HL-60/S4 treated with retinoic acid at 250 ng/mL for 4 days and 3 days (cell line): ENCODE results near the gene KMT2B.
"Not testable (repeated sequence)": the region's sequence is repeated elsewhere in the genome, so short reads cannot be mapped to it uniquely, and the experiment has no call there.

Experiments
- in situ Hi-C: fragments of 300-500 bp; cut with MboI; formaldehyde crosslinking; loops from 2 replicates; pipeline ENCODE4 v1.7.0; 2022; ENCODE audit warnings: low sequenced_read_pairs

KMT2B gene, protein sequence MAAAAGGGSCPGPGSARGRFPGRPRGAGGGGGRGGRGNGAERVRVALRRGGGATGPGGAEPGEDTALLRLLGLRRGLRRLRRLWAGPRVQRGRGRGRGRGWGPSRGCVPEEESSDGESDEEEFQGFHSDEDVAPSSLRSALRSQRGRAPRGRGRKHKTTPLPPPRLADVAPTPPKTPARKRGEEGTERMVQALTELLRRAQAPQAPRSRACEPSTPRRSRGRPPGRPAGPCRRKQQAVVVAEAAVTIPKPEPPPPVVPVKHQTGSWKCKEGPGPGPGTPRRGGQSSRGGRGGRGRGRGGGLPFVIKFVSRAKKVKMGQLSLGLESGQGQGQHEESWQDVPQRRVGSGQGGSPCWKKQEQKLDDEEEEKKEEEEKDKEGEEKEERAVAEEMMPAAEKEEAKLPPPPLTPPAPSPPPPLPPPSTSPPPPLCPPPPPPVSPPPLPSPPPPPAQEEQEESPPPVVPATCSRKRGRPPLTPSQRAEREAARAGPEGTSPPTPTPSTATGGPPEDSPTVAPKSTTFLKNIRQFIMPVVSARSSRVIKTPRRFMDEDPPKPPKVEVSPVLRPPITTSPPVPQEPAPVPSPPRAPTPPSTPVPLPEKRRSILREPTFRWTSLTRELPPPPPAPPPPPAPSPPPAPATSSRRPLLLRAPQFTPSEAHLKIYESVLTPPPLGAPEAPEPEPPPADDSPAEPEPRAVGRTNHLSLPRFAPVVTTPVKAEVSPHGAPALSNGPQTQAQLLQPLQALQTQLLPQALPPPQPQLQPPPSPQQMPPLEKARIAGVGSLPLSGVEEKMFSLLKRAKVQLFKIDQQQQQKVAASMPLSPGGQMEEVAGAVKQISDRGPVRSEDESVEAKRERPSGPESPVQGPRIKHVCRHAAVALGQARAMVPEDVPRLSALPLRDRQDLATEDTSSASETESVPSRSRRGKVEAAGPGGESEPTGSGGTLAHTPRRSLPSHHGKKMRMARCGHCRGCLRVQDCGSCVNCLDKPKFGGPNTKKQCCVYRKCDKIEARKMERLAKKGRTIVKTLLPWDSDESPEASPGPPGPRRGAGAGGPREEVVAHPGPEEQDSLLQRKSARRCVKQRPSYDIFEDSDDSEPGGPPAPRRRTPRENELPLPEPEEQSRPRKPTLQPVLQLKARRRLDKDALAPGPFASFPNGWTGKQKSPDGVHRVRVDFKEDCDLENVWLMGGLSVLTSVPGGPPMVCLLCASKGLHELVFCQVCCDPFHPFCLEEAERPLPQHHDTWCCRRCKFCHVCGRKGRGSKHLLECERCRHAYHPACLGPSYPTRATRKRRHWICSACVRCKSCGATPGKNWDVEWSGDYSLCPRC (N-terminal part only)

GRCh38 chr19:35717665-35718344, at the start of gene KMT2B:
Gene KMT2B (plus strand): TSS chr19:35718003. CDS start chr19:35718019, 16 bp downstream.
- in situ Hi-C loops, result no loop called here

GRCh38 chr19:35669566-35669965, 48.2 kb upstream of the KMT2B start:
- in situ Hi-C loops, result no loop called here

GRCh38 chr19:35669974-35670373, 47.8 kb upstream of the KMT2B start:
- in situ Hi-C loops, result no loop called here

DNA sequence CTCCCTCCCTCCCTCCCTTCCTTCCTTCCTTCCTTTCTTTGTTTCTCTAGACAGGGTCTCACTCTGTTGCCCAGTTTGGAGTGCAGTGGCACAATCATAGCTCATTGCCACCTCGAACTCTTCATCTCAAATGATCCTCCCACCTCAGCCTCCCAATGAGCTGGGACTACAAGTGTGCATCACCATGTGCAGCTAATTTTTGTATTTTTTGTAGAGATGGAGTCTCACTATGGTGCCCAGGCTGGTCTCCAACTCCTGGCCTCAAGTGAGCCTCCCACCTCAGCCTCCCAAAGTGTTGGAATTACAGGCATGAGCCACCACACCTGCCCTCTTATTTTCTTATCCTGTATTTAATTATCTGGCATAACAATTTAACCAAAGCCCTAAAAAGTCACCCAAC, 47.1 kb upstream of the KMT2B start:
- in situ Hi-C loops, result no loop called here

DNA sequence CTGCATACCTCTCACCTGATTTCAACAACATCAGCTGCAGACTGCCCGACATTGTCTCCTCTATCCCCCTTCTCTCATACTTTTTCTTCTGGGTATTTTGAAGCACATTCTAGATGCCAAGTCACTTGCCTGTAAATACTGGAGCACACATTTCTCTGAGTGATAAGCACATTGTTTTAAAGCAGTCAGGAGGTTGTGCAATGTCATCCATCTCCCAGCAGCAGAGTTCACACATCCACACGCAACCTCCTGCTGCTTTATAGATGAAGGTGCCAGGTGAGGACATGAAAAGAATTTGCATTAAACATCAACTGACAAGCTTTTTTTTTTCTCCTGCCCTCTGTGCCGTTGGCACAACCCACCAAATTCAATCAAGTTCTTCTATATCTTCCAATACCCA, 46.0 kb upstream of the KMT2B start:
- in situ Hi-C loops, result no loop called here

GRCh38 chr19:35673121-35673804, 44.5 kb upstream of the KMT2B start:
- in situ Hi-C loops, result no loop called here

DNA sequence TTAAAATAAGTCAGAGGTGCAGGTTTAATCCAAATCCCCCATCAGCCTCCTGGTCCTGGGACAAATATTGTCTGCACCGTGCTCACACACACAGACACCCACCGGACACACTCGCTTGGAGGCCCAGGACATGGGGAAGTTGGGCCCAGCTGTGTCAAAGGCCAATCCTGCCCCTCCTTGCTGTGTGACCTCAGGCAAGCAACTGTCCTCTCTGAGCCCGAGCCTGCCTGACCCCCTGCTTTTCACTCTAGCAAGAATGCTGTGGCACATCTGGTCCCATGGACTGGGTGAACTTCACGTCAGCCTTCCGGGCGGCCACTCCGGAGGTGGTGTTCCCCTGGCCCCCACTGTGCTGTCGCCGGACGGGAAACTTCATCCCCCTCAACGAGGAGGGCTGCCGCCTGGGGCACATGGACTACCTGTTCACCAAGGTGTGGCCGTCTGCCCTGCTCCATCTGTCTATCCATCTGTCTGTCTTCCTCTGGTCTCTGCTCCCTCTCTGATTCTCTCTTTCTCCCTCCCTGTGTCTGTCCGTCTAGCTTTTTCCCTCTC, 42.1 kb upstream of the KMT2B start:
- in situ Hi-C loops, result no loop called here

- in situ Hi-C loops, result no loop called here
Observed at GRCh38 chr19:35689836-35690235, 28.0 kb upstream of the KMT2B start.

DNA sequence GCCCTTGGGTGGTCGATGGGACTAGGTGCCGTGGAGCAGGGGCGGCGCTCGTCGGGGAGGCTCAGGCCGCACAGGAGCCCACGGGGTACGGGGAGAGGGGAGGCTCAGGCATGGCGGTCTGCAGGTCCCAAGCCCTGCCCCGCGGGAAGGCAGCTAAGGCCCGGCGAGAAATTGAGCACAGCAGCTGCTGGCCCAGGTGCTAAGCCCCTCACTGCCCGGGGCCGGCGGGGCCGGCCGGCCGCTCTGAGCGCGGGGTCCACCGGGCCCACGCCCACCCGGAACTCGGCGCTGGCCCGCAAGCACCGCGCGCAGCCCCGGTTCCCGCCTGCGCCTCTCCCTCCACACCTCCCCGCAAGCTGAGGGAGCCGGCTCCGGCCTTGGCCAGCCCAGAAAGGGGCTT, 26.7 kb upstream of the KMT2B start:
- in situ Hi-C loops, result not testable (repeated sequence)

- in situ Hi-C loops, result no loop called here
Observed at GRCh38 chr19:35692010-35692409, 25.8 kb upstream of the KMT2B start.

DNA sequence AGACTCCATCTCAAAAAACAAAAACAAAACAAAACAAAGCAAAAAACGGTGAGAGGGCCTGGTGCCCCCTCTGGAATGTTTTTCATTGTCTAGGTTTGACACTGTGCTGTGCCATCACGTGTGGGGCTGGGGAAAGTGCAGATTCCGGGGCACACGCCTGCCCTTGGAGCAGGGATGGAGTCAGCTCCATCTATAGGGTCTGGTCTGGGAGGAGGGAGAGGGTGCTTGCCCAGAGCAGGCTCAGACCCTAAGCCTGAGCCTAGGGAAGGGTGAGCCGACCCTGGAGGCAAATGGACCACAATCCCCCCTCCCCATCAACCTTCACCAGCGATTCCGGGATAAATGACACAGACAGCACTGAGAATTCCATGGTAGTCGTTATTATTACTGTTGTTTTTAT, 24.4 kb upstream of the KMT2B start:
- in situ Hi-C loops, result no loop called here

DNA sequence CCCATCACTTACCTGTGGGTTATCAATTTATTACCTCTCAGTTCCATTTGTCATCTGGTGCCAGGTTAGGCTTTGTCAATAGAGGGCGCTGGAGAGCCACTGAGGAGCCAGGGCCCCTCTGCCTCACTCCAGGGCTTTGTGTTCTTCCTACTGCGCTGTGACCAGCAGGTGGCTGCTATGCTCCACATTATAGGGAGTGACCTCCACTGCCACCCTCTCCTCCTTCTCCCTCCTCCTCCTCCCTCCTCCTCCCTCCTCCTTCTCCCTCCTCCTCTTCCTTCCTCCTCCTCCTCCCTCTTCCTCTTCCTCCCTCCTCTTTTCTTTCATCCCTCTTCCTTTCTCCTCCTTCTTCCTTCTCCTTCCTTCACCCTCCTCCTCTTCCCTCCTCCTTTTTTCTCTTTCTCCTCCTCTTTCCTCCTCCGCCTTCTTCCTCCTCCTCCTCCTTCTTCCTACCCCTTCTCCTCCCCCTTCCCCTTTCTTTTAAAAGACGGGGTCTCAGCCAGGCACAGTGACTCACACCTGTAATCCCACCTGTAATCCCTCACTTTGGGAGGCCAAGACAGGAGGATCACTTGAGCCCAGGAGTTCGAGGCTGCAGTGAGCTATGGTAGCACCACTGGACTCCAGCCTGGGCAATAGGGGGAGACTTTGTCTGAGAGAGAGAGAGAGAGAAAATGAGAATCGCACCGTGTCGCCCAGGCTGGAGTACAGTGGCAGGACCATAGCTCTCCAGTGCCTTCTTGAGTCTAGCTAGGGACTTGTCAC, 23.8 kb upstream of the KMT2B start:
- in situ Hi-C loops, result no loop called here

GRCh38 chr19:35695895-35696422, 21.8 kb upstream of the KMT2B start:
- in situ Hi-C loops, result no loop called here

DNA sequence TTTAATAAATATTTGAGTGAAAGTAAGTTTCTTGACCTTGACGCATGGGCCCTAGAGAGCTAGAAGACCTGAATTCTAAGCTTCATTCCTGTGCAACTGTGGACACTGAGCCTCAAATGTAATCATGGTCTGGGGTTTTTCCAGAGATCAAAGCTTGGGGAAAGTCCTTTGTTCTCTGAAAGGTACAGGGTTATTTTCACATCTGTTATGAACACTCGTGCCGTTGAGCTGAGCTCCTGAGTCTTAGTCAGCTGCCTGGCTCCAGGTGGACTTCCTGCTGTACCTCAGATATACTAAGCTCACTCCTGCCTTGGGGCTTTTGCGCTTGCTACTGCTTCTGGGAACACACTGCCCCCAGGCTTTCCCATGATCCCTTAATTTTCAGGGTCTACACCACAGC, 21.0 kb upstream of the KMT2B start:
- in situ Hi-C loops, result no loop called here

DNA sequence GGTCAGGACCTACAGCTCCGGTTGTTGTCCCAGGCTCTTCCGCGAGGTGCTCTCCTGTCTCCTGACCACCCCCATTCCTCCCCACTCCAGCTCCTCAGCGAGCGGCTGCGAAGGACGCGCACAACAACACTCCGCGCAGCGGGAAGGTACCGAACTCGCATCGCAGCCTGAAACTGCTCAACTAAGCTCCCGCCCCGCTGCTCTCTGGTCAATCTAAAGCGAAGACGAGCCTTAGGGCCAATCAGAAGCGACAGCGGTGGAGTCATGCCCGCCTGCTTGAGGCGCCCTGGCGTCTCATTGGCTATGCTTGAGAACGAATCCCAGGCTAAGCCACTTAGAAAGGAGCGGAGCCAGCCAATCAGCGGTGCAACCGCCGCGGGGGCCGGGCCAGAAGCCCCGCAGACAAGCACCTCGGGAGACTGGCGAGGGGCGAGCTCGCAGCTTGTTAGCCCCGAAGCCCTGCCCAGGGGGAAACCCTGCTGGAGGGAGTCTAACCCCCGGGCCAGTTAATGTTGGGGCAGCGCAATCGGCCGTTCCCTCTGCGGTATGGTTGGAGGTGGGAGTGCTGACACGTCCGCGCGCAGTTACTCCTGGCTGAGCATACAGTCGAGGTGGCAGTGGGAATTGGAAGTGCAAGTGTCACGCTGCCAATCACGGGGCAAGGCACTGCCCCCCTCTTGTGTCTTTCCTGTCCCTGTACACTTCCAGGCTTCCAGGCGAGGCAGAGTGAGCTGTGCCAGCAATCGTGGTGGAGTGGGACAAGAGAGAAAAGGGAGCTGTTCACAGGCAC, 15.4 kb upstream of the KMT2B start:
- in situ Hi-C loops, result no loop called here

- in situ Hi-C loops, result no loop called here
Observed at GRCh38 chr19:35703343-35703742, 14.5 kb upstream of the KMT2B start.

DNA sequence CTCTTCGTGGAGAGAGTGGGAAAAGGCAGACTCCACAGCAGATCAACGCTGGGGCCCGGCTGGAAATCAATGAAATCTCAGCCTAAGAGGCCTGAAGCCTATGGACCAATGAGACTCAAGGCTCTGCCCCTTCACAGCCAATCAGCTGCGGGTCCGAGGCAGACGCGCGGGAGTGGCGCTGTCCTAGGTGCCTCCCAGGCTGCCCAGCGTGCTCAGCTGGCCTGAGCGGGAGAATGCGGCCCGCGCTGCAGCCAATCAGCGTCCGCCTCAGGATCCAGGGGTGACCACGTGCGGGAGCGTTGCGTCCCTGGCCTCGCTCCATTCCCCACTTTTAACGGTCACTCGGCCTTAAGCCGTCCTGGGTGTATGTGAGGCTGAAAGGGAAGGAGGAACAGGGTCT, 13.6 kb upstream of the KMT2B start, which contains the start of gene ZBTB32:
ZBTB32 (plus strand) TSS at position 341 of the 400 bp plus-strand sequence. CDS start 10,069 bp downstream, outside the sequence.
- in situ Hi-C loops, result no loop called here

GRCh38 chr19:35708391-35708790, 9.4 kb upstream of the KMT2B start:
- in situ Hi-C loops, result no loop called here
